H9 (cell line): ENCODE measurements around the gene IFRD2. TPM values are rescaled to one million over a fixed set of nuclear protein-coding genes. Genes with fewer than 3 reads are reported as not detected.
A peak's percentile ranks its signal among the peaks of the same experiment; 100 is the strongest.

Experiments
- DNase-seq: peaks from one replicate; pipeline ENCODE4 v3.0.0-alpha.2; 2017
- H2AFZ ChIP-seq: one replicate; pipeline ENCODE4 v1.6.1; 2013; ENCODE audit warnings: mild to moderate bottlenecking, low read length, control low read depth, moderate library complexity
- H2AK5ac ChIP-seq: 2 replicates; pipeline ENCODE4 v1.6.1; 2013; ENCODE audit warnings: low read length, control low read depth, mixed read lengths; ENCODE audit not compliant: insufficient read length
- H2BK120ac ChIP-seq: one replicate; pipeline ENCODE4 v1.6.1; 2013; ENCODE audit warnings: low read depth, mild to moderate bottlenecking, low read length, control low read depth, inconsistent platforms; ENCODE audit not compliant: poor library complexity, severe bottlenecking
- H2BK12ac ChIP-seq: 2 replicates; pipeline ENCODE4 v1.6.1; 2013; ENCODE audit warnings: low read length, control low read depth, mixed read lengths, low read depth; ENCODE audit not compliant: insufficient read length
- H2BK15ac ChIP-seq: 2 replicates; pipeline ENCODE4 v1.6.1; 2013; ENCODE audit warnings: low read depth, low read length, control low read depth
- H2BK20ac ChIP-seq: one replicate; pipeline ENCODE4 v1.6.1; 2013; ENCODE audit warnings: low read depth, mild to moderate bottlenecking, low read length, control low read depth, inconsistent platforms; ENCODE audit not compliant: poor library complexity, severe bottlenecking
- H2BK5ac ChIP-seq: 2 replicates; pipeline ENCODE4 v1.6.1; 2013; ENCODE audit warnings: low read length, control low read depth, mixed read lengths; ENCODE audit not compliant: insufficient read length
- H3K14ac ChIP-seq: 2 replicates; pipeline ENCODE4 v1.6.1; 2013; ENCODE audit warnings: low read length, control low read depth; ENCODE audit not compliant: insufficient read depth
- H3K18ac ChIP-seq: 2 replicates; pipeline ENCODE4 v1.6.1; 2013; ENCODE audit warnings: low read depth, mild to moderate bottlenecking, mixed read lengths, low read length, control low read depth; ENCODE audit not compliant: insufficient read length
- H3K23ac ChIP-seq: 2 replicates; pipeline ENCODE4 v1.6.1; 2013; ENCODE audit warnings: low read length, control low read depth, mixed read lengths, low read depth; ENCODE audit not compliant: insufficient read length
- H3K23me2 ChIP-seq: 2 replicates; pipeline ENCODE4 v1.6.1; 2013; ENCODE audit warnings: low read depth, mild to moderate bottlenecking, mixed read lengths, low read length, control low read depth; ENCODE audit not compliant: insufficient read length, poor library complexity, severe bottlenecking
- H3K27ac ChIP-seq: 2 replicates; pipeline ENCODE4 v1.5.1; 2013; ENCODE audit warnings: low read length, control low read depth, mixed read lengths, low read depth; ENCODE audit not compliant: insufficient read length
- H3K27me3 ChIP-seq: 2 replicates; pipeline ENCODE4 v1.6.1; 2013; ENCODE audit warnings: low read length, control low read depth, inconsistent platforms; ENCODE audit not compliant: insufficient read depth
- H3K4ac ChIP-seq: 2 replicates; pipeline ENCODE4 v1.6.1; 2013; ENCODE audit warnings: low read depth, mild to moderate bottlenecking, control low read depth, inconsistent platforms, low read length, moderate library complexity
- H3K4me1 ChIP-seq: 2 replicates; pipeline ENCODE4 v1.6.1; 2013; ENCODE audit warnings: low read length, control low read depth, inconsistent platforms; ENCODE audit not compliant: insufficient read depth
- H3K4me2 ChIP-seq: 2 replicates; pipeline ENCODE4 v1.6.1; 2013; ENCODE audit warnings: low read length, control low read depth, mixed read lengths; ENCODE audit not compliant: insufficient read length, insufficient read depth
- H3K56ac ChIP-seq: 2 replicates; pipeline ENCODE4 v1.6.1; 2013; ENCODE audit warnings: low read depth, mild to moderate bottlenecking, mixed read lengths, low read length, control low read depth; ENCODE audit not compliant: insufficient read length
- H3K79me1 ChIP-seq: 2 replicates; pipeline ENCODE4 v1.6.1; 2013; ENCODE audit warnings: low read depth, mild to moderate bottlenecking, moderate library complexity, low read length, control low read depth, inconsistent platforms; ENCODE audit not compliant: insufficient read depth, poor library complexity, severe bottlenecking
- H3K79me2 ChIP-seq: 2 replicates; pipeline ENCODE4 v1.6.1; 2013; ENCODE audit warnings: low read length, control low read depth, inconsistent platforms; ENCODE audit not compliant: insufficient read depth
- H3K9ac ChIP-seq: 2 replicates; pipeline ENCODE4 v1.6.1; 2013; ENCODE audit warnings: low read length, control low read depth, mixed read lengths; ENCODE audit not compliant: insufficient read length; ENCODE audit errors: extremely low read depth
- H3K9me3 ChIP-seq: one replicate; pipeline ENCODE4 v1.6.1; 2013; ENCODE audit warnings: low read depth, low read length, inconsistent platforms; ENCODE audit not compliant: control insufficient read depth
- H3T11ph ChIP-seq: one replicate; pipeline ENCODE4 v1.6.1; 2013; ENCODE audit warnings: mild to moderate bottlenecking, low read length, control low read depth, inconsistent platforms
- H4K20me1 ChIP-seq: one replicate; pipeline ENCODE4 v1.6.1; 2013; ENCODE audit not compliant: control insufficient read depth, insufficient read length, insufficient read depth
- H4K5ac ChIP-seq: 2 replicates; pipeline ENCODE4 v1.6.1; 2013; ENCODE audit warnings: low read depth, mild to moderate bottlenecking, mixed read lengths, low read length, control low read depth; ENCODE audit not compliant: insufficient read length
- H4K8ac ChIP-seq: replicated peaks from 2 replicates; pipeline ENCODE4 v1.6.1; 2013; ENCODE audit warnings: low read length, control low read depth, mixed read lengths, low read depth; ENCODE audit not compliant: insufficient read length
- H4K91ac ChIP-seq: 2 replicates; pipeline ENCODE4 v1.6.1; 2013; ENCODE audit warnings: low read depth, mild to moderate bottlenecking, moderate library complexity, mixed read lengths, low read length, control low read depth; ENCODE audit not compliant: insufficient read length
- H3K27ac Mint-ChIP-seq, 3 experiments: 2 replicates in 2 of 3; 3 replicates in 1 of 3; pipeline ENCODE4 v1.8.0; 2020 to 2021; ENCODE audit warnings: mixed read lengths in 3 of 3, mild to moderate bottlenecking in 1 of 3, moderate library complexity in 1 of 3
- H3K27me3 Mint-ChIP-seq: 2 replicates; pipeline ENCODE4 v1.8.0; 2021; ENCODE audit warnings: low read depth, mild to moderate bottlenecking, moderate library complexity, mixed read lengths
- H3K36me3 Mint-ChIP-seq, 3 experiments: 2 replicates in 2 of 3; 3 replicates in 1 of 3; pipeline ENCODE4 v1.8.0; 2020 to 2021; ENCODE audit warnings: low read depth in 3 of 3, mixed read lengths in 3 of 3; ENCODE audit not compliant: insufficient read depth in 1 of 3
- H3K4me1 Mint-ChIP-seq, 2 experiments: 2 replicates each; pipeline ENCODE4 v1.8.0; 2020; ENCODE audit warnings: mixed read lengths in 2 of 2
- H3K4me3 Mint-ChIP-seq, 2 experiments: 2 replicates in 1 of 2; 3 replicates in 1 of 2; pipeline ENCODE4 v1.8.0; 2020 to 2021; ENCODE audit warnings: mild to moderate bottlenecking in 2 of 2, mixed read lengths in 2 of 2, moderate library complexity in 1 of 2
- H3K9me3 Mint-ChIP-seq, 2 experiments: 2 replicates in 1 of 2; 3 replicates in 1 of 2; pipeline ENCODE4 v1.8.0; 2020; ENCODE audit warnings: mild to moderate bottlenecking in 2 of 2, mixed read lengths in 2 of 2, moderate library complexity in 1 of 2
- whole genome bisulfite sequencing: extraction: QIAGEN DNeasy Blood & Tissue Kit; methylation state at CpG from one replicate; pipeline ENCODE4 v1.1.7; 2013; ENCODE audit warnings: missing lambda C conversion rate, low lambda C conversion rate, mixed read lengths; ENCODE audit not compliant: insufficient read length; ENCODE audit errors: extremely low coverage; 5-methylcytosine and 5-hydroxymethylcytosine counted together
- total RNA-seq: library from RNA; stranded (reverse); gene quantifications from 2 replicates; pipeline ENCODE4 v1.2.1, GENCODE V29; 2021
- TF ChIP-seq, protein P1 (sequence below): fragments of 200-600 bp; sonication (generic); conservative IDR thresholded peaks from 3 replicates; pipeline ENCODE4 v1.8.0; 2021; ENCODE audit warnings: antibody characterized with exemption, mild to moderate bottlenecking

IFRD2 gene
- total RNA-seq, 1 experiment from 2014 or later: 109 TPM

DNA sequence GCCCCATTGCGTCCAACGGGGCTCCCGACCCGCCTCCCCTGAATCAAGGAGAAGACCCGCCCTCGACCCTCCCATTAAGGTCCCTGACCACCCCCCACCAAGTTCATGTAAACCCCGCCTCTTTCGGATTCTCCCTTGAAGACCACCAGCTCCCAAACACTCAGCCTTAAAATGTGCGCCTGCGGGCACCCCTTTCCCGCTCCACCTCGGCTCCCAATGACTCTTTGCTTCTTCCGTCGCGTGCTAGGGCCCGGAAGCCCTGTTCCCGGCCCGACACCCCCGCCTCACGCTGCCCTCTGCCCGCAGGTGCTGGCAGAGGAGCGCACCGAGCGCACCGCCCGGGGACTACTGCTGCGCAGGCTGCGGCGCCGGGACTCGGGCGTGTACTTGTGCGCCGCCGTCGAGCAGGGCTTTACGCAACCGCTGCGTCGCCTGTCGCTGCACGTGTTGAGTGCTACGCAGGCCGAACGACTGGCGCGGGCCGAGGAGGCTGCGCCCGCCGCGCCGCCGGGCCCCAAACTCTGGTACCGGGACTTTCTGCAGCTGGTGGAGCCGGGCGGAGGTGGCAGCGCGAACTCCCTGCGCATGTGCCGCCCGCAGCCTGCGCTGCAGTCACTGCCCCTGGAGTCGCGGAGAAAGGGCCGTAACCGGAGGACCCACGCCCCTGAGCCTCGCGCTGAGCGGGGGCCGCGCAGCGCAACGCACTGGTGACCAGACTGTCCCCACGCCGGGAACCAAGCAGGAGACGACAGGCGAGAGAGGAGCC is 16.1 kb downstream of the IFRD2 start:
- peaks cover 57% of the 10 kb centered on the region for H3K27me3 Mint-ChIP-seq
- no peaks in the 10 kb centered on the region; a peak in 1 of 5 replicates for H3K9me3 Mint-ChIP-seq
- H2AFZ ChIP-seq: no peak overlapping the region
- no peak overlapping the region for H4K5ac ChIP-seq
- H4K20me1 ChIP-seq: no peaks in the 10 kb centered on the region
- peak overlapping the region; percentile 57 to 78 for H3K4me3 Mint-ChIP-seq
- H3K27me3 ChIP-seq: peaks cover 16% of the 10 kb centered on the region; the same call in 1 of the 2 replicates
- H3K23ac ChIP-seq: no peak overlapping the region
- H3K36me3 Mint-ChIP-seq: no peaks in the 10 kb centered on the region; a peak in 1 of 7 replicates
- H3K27ac Mint-ChIP-seq: peak overlapping the region in 1 of 3 experiments; percentile 34; a peak in 1 of 7 replicates
- H3K18ac ChIP-seq: no peak overlapping the region
- no peaks in the 10 kb centered on the region for H3K79me1 ChIP-seq
- H2BK20ac ChIP-seq: no peak overlapping the region
- DNase-seq: peak; percentile 82
- H3K56ac ChIP-seq: no peak overlapping the region
- peaks cover 10% of the 10 kb centered on the region for H3K23me2 ChIP-seq
- H3K27ac ChIP-seq: no peak overlapping the region
- no CpG with 5 or more reads among the region's 79 CpGs for WGBS
- no peak overlapping the region for H3K4me2 ChIP-seq
- H4K91ac ChIP-seq: no peak overlapping the region
- H3K9ac ChIP-seq: no peak overlapping the region
- H3K4ac ChIP-seq: no peak overlapping the region
- no peak overlapping the region for H2BK15ac ChIP-seq
- H3K9me3 ChIP-seq: no peaks in the 10 kb centered on the region
- no peak overlapping the region for H2BK120ac ChIP-seq
- H2AK5ac ChIP-seq: no peak overlapping the region
- no peak overlapping the region for H3T11ph ChIP-seq
- no peaks in the 10 kb centered on the region for H3K4me1 ChIP-seq
- no peak overlapping the region for H3K14ac ChIP-seq
- H4K8ac ChIP-seq: no peak overlapping the region
- no peak overlapping the region for H2BK5ac ChIP-seq
- TF ChIP-seq, protein P1, sequence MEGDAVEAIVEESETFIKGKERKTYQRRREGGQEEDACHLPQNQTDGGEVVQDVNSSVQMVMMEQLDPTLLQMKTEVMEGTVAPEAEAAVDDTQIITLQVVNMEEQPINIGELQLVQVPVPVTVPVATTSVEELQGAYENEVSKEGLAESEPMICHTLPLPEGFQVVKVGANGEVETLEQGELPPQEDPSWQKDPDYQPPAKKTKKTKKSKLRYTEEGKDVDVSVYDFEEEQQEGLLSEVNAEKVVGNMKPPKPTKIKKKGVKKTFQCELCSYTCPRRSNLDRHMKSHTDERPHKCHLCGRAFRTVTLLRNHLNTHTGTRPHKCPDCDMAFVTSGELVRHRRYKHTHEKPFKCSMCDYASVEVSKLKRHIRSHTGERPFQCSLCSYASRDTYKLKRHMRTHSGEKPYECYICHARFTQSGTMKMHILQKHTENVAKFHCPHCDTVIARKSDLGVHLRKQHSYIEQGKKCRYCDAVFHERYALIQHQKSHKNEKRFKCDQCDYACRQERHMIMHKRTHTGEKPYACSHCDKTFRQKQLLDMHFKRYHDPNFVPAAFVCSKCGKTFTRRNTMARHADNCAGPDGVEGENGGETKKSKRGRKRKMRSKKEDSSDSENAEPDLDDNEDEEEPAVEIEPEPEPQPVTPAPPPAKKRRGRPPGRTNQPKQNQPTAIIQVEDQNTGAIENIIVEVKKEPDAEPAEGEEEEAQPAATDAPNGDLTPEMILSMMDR: no peak
- no peaks in the 10 kb centered on the region for H3K79me2 ChIP-seq
- H2BK12ac ChIP-seq: no peak overlapping the region
- H3K4me1 Mint-ChIP-seq: peaks cover 27 to 34% of the 10 kb centered on the region in 2 experiments
